Measurements from ENCODE around the gene ADCY1.

The ADCY1 gene

GRCh38 chr7:45578022-45578421, 3.9 kb downstream of the ADCY1 start:
- no peak for DNase-seq

GRCh38 chr7:45578467-45578866, 4.3 kb downstream of the ADCY1 start:
- DNase-seq = no peak

DNA sequence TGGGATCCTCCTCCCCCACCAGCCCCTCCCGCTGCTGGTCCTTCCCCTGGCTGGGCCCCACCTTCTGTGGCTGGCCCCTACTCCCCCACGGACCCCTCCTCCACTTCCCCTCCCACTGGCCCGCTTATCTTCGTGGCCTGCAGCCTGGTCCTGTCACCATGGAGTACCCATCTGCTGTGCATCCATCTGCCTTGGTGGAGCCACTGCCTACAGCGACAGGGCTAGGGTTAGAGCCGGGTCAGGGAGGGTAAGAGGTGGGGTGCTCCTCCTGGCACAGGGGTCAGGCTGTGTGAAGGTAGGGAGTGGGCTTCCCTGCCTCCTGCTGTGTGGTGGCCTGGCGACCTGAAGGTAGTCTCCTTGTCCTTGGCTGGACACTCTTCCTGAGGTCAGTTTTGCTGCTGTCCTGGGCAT, 5.2 kb downstream of the ADCY1 start:
- no peak for DNase-seq

DNA sequence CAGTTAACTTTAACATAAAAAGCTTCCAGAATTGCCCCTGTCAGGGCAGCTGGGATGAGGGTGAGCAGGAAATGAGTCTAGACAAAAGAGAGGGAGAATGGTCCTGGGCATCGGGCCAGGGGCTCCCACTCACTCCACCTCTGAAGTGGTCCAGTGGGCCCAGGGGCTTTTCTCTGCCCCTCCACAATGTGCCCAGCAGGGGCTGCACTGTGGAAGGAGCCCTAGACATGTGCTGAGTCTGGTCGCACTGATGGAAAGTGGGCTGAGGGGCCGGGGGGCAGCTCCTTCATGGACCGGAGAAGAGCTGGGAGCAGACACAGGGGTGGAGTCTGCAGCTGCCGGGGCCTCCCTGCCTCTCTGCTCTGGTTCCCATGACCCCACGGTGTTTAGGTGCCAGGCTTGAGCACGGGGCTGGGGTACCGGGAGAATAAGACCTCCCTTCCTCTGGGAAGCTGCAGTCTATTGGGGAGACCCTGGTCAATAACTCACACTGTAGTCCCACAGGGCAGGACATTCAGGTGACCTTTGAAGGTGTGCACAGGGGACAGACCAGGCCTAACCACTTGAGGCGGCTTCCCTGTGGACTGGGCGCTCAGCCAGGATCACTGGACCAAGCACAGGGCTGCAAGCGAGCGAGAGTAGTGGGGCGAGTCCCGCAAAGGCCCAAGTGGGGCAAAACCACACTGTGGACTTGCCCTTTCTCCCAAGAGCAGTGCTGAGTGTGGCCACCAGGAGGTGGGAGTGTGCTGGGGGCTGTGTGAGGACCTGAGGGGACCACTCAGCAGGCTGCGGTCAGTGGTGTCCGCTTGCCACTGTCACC, 6.1 kb downstream of the ADCY1 start:
- DNase-seq = no peak

DNA sequence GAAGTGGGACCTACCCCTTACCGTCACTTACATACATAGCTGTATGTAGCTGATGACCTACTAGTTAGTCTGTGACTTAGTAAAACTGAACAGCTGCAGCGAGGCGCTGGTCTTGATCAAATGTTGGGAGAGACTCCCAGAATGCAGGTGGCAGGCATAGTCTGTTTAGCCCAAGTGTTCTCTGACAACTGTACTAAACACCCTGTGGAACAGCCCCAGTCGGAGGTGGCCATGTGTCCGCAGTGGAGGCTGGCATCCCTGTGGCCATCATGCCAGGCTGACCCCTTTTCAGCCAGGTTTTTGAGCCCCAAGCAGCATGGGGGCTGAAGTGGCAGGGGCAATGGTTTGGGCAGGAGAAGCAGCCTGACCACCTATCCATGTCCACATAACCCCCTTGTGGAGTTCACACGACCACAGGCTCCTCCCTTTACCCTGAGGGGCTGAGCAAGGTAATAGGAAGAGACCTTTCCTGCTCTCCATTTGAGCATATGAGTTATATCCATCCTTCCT, 7.2 kb downstream of the ADCY1 start:
- DNase-seq = no peak

GRCh38 chr7:45582136-45582749, 8.1 kb downstream of the ADCY1 start:
- DNase-seq = no peak

GRCh38 chr7:45582868-45583277, 8.7 kb downstream of the ADCY1 start:
- no peak for DNase-seq

DNA sequence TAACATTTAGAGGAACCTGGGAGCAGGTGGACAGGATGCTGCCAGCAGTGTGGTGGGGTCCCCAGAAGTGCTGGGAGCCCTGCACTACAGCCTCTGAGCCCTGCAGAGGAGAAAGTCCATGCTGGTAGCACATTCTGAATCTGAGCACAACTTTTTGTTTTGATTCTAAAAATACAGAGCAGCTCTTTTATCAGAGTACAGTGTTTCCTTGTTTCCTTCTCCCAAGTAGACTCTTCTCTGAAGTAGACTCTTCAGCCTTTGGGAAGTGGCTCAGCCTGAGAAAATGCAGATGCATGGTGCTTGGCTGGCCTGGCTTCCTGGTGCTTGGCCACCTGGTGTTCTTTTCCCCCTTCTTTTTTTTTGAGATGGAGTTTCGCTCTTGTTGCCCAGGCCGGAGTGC, 9.1 kb downstream of the ADCY1 start:
- DNase-seq = no peak

- no peak for DNase-seq
These were observed 10.4 kb downstream of the ADCY1 start for GRCh38 chr7:45584261-45585210.

- DNase-seq = no peak
These were observed 11.5 kb downstream of the ADCY1 start for GRCh38 chr7:45585628-45586027.

DNA sequence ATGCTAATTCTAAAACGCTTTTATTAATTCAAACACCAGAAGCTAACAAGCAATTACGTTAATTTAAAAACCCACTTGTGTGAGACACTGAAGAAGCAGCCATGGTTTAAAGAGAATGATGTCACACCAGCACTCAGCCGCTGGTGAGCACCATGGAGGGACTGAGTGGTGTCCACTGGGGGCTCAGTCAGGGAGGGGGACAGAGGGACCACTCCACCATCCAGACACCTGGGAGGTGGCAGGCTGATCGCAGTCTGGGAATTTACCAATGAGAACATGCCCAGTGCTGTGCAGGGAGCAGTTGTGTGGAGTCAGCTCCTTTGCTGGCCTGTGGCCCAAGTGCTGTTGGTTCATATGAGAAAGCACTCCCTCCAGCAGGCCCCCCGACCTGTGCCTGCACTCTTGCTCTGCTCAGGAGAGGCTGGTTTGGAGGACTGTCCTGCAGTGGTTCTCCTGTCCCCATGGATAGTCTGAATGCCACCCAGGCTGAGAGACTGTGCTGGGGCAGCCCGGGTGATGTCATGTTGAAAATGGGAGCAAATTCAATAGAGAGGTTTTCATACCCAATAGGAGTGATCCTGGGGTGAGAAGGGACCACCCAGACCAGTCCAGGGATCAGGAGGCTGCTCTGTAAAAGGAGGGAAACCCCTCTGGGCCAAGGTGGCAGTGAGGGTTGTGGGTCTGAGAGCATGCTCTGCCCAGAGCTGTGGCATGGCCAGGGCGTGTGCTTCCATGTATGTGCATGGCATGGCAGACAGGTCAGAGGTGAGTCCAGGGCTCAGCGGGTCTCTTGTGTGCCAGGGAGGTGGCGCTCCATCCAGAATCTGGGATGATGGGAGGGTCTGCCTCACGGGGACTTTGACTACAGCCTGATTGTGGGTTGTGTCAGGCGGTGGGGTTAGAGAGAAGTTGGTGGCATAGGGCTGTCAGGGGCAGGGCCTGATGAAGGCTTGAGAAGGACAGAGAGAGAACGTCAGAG, 12.7 kb downstream of the ADCY1 start:
- no peak for DNase-seq

DNA sequence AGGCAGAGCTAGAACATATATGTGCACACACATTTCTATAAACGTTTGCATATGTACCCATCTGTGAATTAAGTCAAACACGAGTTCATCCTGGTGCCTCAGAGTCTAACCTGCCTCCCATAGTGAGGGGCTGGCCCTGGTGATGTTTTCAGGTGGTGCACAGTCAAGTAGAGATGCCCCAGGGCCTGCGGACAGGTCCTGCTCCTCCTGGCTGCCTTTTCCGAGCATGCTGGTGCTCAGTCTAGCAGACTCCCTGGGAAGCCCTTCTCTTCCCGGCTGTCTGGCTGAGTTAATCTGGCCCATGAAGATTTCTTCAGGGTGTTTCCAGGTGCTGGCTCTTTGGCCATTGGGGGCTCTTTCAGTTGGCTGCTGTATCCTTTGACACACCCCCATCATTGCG, 14.3 kb downstream of the ADCY1 start:
- no peak for DNase-seq

DNA sequence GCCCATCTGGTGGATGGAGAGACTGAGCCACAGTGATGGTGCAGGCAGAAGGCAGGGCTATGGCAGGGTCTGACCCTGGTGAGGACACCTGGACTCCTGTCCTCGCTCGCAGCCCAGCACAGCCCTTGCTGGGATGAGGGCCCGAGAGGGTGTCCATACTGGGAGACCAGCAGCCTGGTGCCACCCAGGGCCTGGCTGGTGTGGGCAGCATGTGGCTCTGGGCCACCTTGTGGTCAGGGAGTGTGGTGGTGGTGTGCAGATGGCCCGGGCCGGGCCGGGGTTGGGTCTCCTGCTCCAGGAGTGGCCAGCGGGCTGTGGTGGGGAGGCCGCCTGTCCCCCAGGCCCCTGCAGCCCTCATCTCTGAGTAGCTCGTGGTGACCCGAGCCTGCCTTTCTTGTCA, 14.9 kb downstream of the ADCY1 start:
- no peak for DNase-seq

GRCh38 chr7:45589915-45590678, 15.9 kb downstream of the ADCY1 start:
- no peak for DNase-seq

DNA sequence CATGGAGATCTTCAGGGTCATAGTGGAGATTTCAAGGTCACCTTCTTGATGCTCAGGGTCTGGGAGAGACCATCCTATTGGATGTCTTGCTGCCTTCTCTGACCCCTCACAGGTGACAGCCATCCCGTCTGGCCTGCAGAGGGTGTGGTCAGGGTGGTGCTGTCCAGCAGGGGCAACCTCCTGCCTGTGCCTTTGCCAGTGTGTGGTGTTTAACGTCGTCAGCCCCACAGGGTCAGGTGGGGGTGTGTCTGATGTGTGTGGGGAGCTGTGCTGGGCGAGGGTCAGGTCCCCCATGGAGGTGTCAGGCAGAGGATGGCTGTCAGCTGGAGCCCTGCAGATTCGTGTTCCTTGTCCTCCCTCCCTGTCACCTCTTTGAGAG, 16.5 kb downstream of the ADCY1 start:
- DNase-seq = no peak

GRCh38 chr7:45591101-45591906, 17.1 kb downstream of the ADCY1 start:
- DNase-seq = no peak

DNA sequence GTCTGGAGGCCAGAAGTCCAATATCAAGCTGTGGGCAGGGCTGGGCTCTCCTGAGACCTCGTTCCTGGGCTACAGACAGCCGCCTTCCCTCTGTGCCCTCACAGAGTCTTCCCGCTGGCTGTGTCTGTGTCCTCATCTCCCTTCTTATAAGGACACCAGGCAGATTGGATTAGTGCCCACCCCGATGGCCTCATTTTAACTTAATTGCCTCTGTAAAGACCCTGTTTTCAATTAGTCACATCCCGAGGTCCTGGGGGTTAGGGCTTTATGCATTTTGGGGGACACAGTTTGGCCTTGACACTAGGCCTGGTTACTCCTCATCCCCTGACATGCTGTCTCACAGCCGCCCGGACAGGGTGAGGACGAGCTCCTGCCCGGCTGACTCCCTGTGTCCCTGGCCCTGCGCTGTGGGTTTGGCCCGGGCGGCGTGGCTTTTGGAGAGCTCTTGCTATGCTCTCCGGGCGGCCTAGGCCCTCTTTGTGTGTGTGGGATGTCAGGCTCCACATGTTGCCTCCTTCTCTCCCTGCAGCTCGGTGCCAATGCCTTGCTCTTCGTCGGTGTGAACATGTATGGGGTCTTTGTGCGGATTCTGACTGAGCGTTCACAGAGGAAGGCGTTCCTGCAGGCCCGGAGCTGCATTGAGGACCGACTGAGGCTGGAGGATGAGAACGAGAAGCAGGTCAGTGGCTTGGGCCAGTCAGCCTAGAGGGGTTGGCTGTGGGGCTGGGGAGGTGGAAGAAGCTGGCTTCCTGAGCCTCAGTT, 18.2 kb downstream of the ADCY1 start:
- DNase-seq = no peak

GRCh38 chr7:45593121-45593541, 19.0 kb downstream of the ADCY1 start:
- DNase-seq = no peak

DNA sequence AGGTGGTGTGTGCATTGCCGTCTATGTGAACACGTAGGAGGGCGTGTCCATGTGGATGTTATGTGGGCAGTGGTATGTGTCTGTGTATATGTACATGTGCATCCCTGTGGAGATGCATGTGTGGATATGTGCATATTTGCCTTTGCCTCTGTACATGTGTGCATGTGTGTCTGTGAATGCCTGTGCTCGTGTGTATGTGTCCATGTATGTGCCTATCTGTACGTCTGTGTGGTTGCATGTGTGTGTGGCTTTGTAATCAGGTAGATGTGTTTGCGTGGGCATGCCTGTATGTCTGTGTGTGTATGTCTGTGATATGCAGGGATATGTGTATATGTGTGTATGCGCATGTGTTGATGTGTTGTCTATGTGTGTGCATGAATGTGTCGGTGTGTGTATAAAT, 19.7 kb downstream of the ADCY1 start:
- DNase-seq = no peak
